Measurements from ENCODE around the gene PNPLA7. TPM values are rescaled to one million over a fixed set of nuclear protein-coding genes. Genes with fewer than 3 reads are reported as not detected.
"Not testable (repeated sequence)": the region's sequence is repeated elsewhere in the genome, so short reads cannot be mapped to it uniquely, and the experiment has no call there.

PNPLA7 gene
- 7.9 and 8.8 TPM in 2 replicates for total RNA-seq
- long read RNA-seq, partial matches to known transcripts, result 1 of 1 reads
- long read RNA-seq, other reads (novel, unspliced or antisense), result 0 of 1 reads

DNA sequence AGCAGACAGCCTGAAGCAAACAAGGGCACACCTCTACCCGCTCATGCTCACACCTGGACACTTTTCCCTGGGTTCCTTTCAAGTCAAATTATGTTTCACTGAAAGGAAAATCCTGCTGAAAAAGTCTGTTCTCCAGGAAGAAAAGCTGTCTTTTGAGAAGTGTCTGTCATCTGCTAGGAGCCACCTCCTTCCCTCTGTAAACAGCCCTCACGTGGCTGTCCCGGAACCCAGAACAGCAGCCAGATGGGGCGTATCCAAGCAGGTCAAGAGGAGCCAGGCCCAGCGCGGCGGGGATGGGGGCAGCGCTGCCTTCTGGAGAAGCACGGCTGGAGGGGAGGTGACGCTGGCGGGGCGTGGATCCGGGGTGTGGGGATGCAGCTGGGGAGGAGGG lies at the start of gene PNPLA7:
Gene PNPLA7, minus strand, starts transcription at position 172 of the 391 bp plus-strand sequence. CDS start 205 bp downstream, outside the sequence.
- Mint-ChIP-seq H3K4me3 (ENCODE audit: low read depth) (peak within 1 kb of the TSS; percentile 62), H3K27ac (peak within 1 kb of the TSS; percentile 91), H3K9me3 (ENCODE audit: low read depth) (peaks cover 4% of the 10 kb centered on the region), H3K36me3 (ENCODE audit: insufficient read depth) (peaks cover 10% of the 10 kb centered on the region), H3K4me1 (ENCODE audit: low read depth) (peaks cover 8% of the 10 kb centered on the region), H3K27me3 (no peaks in the 10 kb centered on the region)
- TF ChIP-seq, protein P1, sequence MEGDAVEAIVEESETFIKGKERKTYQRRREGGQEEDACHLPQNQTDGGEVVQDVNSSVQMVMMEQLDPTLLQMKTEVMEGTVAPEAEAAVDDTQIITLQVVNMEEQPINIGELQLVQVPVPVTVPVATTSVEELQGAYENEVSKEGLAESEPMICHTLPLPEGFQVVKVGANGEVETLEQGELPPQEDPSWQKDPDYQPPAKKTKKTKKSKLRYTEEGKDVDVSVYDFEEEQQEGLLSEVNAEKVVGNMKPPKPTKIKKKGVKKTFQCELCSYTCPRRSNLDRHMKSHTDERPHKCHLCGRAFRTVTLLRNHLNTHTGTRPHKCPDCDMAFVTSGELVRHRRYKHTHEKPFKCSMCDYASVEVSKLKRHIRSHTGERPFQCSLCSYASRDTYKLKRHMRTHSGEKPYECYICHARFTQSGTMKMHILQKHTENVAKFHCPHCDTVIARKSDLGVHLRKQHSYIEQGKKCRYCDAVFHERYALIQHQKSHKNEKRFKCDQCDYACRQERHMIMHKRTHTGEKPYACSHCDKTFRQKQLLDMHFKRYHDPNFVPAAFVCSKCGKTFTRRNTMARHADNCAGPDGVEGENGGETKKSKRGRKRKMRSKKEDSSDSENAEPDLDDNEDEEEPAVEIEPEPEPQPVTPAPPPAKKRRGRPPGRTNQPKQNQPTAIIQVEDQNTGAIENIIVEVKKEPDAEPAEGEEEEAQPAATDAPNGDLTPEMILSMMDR (IDR thresholded peaks at IDR 0.05; ENCODE audit: unreplicated experiment), result no peak
- DNase-seq (ENCODE audit: low spot score, unreplicated experiment), result peak; percentile 45

DNA sequence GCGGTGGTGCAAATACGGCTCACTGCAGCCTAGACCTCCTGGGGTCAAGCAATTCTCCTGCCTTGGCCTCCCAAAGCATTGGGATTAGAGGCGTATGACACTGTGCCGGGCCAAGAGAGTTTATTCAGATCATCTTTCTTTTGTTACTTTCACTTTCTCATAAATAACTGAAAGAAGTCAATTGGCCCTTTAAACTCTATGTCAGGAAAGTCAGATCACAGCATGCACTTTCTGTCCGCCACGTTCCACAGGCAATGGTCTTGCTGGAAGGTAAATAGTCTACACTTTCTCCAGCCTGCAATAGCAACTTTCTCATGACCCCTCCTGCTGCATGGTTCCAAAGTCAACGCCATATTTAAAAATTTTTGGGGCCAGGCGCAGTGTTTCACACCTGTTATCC lies 48.7 kb upstream of the PNPLA7 start:
- no peak overlapping the region for H3K27ac Mint-ChIP-seq
- H3K27me3 Mint-ChIP-seq, result peaks cover 21% of the 10 kb centered on the region
- no peak for DNase-seq (ENCODE audit: low spot score, unreplicated experiment)
- no peaks in the 10 kb centered on the region for H3K9me3 Mint-ChIP-seq (ENCODE audit: low read depth)
- H3K36me3 Mint-ChIP-seq (ENCODE audit: insufficient read depth), result no peaks in the 10 kb centered on the region
- TF ChIP-seq, protein P1 (IDR thresholded peaks at IDR 0.05; ENCODE audit: unreplicated experiment), result no peak
- no peaks in the 10 kb centered on the region for H3K4me1 Mint-ChIP-seq (ENCODE audit: low read depth)
- H3K4me3 Mint-ChIP-seq (ENCODE audit: low read depth), result no peak overlapping the region

DNA sequence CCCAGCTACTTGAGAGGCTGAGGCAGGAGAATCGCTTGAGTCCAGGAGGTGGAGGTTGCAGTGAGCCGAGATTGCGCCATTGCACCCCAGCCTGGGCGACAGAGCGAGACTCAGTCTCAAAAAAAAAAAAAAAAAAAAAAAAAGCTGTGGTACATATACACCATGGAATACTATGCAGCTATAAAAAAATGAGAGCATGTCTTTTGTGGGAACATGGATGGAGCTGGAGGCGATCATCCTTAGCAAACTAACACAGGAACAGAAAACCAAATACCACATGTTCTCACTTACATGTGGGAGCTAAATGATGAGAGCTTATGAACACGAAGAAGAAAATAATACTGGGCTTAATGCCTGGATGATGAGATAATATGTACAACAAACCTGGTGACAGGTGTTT lies 46.4 kb upstream of the PNPLA7 start:
- H3K36me3 Mint-ChIP-seq (ENCODE audit: insufficient read depth); H3K4me3 Mint-ChIP-seq (ENCODE audit: low read depth); H3K4me1 Mint-ChIP-seq (ENCODE audit: low read depth); H3K27me3 Mint-ChIP-seq; H3K27ac Mint-ChIP-seq; DNase-seq (ENCODE audit: low spot score, unreplicated experiment); H3K9me3 Mint-ChIP-seq (ENCODE audit: low read depth): not testable (repeated sequence)

DNA sequence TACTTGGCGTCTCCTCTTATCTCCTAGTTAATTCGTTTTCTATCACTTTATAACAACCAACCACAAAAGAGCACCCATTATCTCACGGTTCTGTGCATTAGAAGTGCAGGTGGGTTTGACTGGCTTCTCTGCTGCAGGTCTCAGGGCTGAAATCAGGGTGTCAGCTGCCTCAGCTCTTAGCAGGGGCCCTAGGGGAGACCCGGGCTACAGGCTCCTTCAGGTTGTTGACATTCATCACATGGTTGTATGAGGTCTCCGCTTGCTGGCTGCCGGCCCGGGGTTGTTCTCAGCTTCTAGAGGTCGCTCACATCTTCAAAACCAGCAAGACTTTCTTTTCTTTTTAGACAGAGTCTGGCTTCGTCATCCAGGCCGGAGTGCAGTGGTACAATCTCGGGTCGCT lies 43.0 kb upstream of the PNPLA7 start:
- H3K4me3 Mint-ChIP-seq (ENCODE audit: low read depth), result peak overlapping the region; percentile 9

DNA sequence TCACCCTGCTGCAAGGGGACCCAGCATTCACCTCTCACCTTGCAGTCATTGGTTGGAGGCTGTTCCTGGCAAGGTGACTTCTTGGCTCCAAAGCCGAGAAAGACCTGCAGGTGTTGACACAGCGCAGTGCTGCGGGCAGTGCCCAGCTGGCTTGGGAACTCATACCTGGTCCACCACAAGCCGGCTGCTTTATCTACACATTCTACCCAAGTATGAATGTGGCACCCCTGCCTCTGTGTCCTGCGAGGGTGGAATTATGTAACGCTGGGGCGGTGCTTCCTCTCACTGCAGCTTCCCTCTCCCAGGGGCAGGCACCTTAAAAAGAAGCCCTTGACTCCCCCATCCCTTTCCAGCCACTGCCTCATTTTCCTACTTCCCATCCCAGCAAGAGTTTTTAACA lies 42.6 kb upstream of the PNPLA7 start:
- no peak for DNase-seq (ENCODE audit: low spot score, unreplicated experiment)
- TF ChIP-seq, protein P1 (IDR thresholded peaks at IDR 0.05; ENCODE audit: unreplicated experiment), result no peak
- Mint-ChIP-seq H3K4me3 (ENCODE audit: low read depth) (peak overlapping the region; percentile 9), H3K27ac (no peak overlapping the region), H3K36me3 (ENCODE audit: insufficient read depth) (peaks cover 3% of the 10 kb centered on the region), H3K27me3 (no peaks in the 10 kb centered on the region), H3K9me3 (ENCODE audit: low read depth) (no peaks in the 10 kb centered on the region), H3K4me1 (ENCODE audit: low read depth) (peaks cover 4% of the 10 kb centered on the region)

More for the DNA sequence above, 43.0 kb upstream of the PNPLA7 start:
- no peaks in the 10 kb centered on the region for H3K9me3 Mint-ChIP-seq (ENCODE audit: low read depth)
- peaks cover 4% of the 10 kb centered on the region for H3K4me1 Mint-ChIP-seq (ENCODE audit: low read depth)
- no peaks in the 10 kb centered on the region for H3K36me3 Mint-ChIP-seq (ENCODE audit: insufficient read depth)
- H3K27ac Mint-ChIP-seq, result no peak overlapping the region
- TF ChIP-seq, protein P1 (IDR thresholded peaks at IDR 0.05; ENCODE audit: unreplicated experiment), result no peak
- peaks cover 2% of the 10 kb centered on the region for H3K27me3 Mint-ChIP-seq
- DNase-seq (ENCODE audit: low spot score, unreplicated experiment), result no peak

All from progenitor cell of endocrine pancreas (in vitro differentiated cells).